Peyer's patch (tissue), 4 donors: ENCODE data around the gene MAP3K5. TPM values are rescaled to one million over a fixed set of nuclear protein-coding genes. Genes with fewer than 3 reads are reported as not detected.
A peak's percentile ranks its signal among the peaks of the same experiment; 100 is the strongest.

Source experiments
- DNase-seq, 3 donors: peaks; one replicate each; pipeline ENCODE4 v3.0.0-alpha.2; 2017 to 2019
- H3K27ac ChIP-seq, 4 donors: fragments of 200-600 bp; sonication (generic); one replicate each; pipeline ENCODE4 v1.5.1; 2016 to 2019
- H3K27me3 ChIP-seq, 2 donors: fragments of 200-600 bp; sonication (generic); one replicate each; pipeline ENCODE4 v1.5.1; 2019
- H3K36me3 ChIP-seq, 3 donors: fragments of 200-600 bp; sonication (generic); one replicate each; pipeline ENCODE4 v1.5.1; 2016 to 2019
- H3K4me1 ChIP-seq, 4 donors: fragments of 200-600 bp; sonication (generic); one replicate each; pipeline ENCODE4 v1.5.1; 2016 to 2019
- H3K4me3 ChIP-seq, 4 donors: fragments of 200-600 bp; sonication (generic); 1 replicate in 3 of 4; 2 replicates in 1 of 4; pipeline ENCODE4 v1.5.1; 2016 to 2019; ENCODE audit warnings: mild to moderate bottlenecking in 1 of 4
- H3K9me3 ChIP-seq, 4 donors: fragments of 200-600 bp; sonication (generic); one replicate each; pipeline ENCODE4 v1.5.1; 2016 to 2019; ENCODE audit warnings: mild to moderate bottlenecking in 1 of 4
- POLR2A ChIP-seq, 2 donors: fragments of 450-650 bp; IDR thresholded peaks; one replicate each; pipeline ENCODE4 v1.5.1; 2017; ENCODE audit warnings: antibody characterized with exemption in 2 of 2, mild to moderate bottlenecking in 2 of 2, moderate library complexity in 2 of 2
- total RNA-seq, 4 donors: library from RNA; depleted of rRNA; stranded (reverse); fragments of >200 nt; gene quantifications; one replicate each; pipeline ENCODE4 v1.1.0, GENCODE V29; 2016
- TF ChIP-seq, protein P1 (sequence below), 6 experiments: fragments of 450-650 bp in 4 of 6; fragments of 200-600 bp in 2 of 6; sonication (generic) in 1 of 6; IDR thresholded peaks; one replicate each; pipeline ENCODE4 v1.5.1; 2017 to 2019; ENCODE audit warnings: antibody characterized with exemption in 6 of 6, mild to moderate bottlenecking in 3 of 6, moderate library complexity in 1 of 6

MAP3K5 gene
- total RNA-seq, 4 donors from 2014 or later = 14.2 to 46.2 (median 23.2) TPM

DNA sequence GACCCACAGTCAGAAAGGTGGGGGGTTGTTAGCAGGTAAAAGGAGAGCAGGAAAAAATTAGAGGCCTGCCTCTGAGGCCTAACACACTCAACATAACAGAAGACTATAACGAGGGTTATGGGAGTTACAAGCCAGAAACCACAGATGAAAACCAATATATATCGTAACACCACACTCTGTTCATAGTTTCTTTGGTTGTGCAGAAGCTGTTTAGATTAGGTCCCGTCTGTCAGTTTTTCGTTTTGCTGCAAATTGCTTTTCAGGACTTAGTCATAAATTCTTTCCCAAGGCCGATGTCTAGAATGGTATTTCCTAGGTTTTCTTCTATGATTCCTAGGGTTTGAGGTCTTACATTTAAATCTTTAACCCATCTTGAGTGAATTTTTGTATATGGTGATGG is 3.7 kb upstream of the MAP3K5 start:
- no peak for TF ChIP-seq POLR2A (IDR thresholded peaks at IDR 0.05)
- TF ChIP-seq, protein P1, sequence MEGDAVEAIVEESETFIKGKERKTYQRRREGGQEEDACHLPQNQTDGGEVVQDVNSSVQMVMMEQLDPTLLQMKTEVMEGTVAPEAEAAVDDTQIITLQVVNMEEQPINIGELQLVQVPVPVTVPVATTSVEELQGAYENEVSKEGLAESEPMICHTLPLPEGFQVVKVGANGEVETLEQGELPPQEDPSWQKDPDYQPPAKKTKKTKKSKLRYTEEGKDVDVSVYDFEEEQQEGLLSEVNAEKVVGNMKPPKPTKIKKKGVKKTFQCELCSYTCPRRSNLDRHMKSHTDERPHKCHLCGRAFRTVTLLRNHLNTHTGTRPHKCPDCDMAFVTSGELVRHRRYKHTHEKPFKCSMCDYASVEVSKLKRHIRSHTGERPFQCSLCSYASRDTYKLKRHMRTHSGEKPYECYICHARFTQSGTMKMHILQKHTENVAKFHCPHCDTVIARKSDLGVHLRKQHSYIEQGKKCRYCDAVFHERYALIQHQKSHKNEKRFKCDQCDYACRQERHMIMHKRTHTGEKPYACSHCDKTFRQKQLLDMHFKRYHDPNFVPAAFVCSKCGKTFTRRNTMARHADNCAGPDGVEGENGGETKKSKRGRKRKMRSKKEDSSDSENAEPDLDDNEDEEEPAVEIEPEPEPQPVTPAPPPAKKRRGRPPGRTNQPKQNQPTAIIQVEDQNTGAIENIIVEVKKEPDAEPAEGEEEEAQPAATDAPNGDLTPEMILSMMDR (IDR thresholded peaks at IDR 0.05) = no peak
- Histone ChIP-seq H3K27ac (no peak overlapping the region), H3K36me3 (no peaks in the 10 kb centered on the region), H3K4me3 (no peak overlapping the region), H3K27me3 (no peaks in the 10 kb centered on the region), H3K9me3 (no peaks in the 10 kb centered on the region), H3K4me1 (peaks cover 0 to 7% (median 0%) of the 10 kb centered on the region in 4 donors)
- no peak for DNase-seq

DNA sequence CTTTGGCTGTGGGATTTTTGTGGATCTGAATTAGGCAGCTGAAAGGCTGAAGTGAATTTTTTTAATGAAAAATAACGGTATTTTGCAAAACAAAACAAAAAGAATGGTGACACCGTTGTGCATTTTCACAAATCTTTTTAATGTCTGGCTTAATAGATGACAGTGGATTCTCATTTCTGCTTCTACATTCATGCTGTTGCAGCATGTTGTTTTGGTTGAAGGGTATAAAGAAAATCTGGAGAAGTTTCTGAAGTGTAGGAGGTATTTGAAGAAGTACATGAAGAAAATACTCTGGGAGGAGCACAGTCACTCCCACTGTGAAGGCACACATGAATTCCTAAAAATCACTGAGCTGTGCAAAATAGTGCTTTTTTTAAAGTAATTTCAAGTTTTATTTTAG is 3.1 kb upstream of the MAP3K5 start:
- DNase-seq = no peak
- TF ChIP-seq, protein P1 (IDR thresholded peaks at IDR 0.05) = no peak
- TF ChIP-seq POLR2A (IDR thresholded peaks at IDR 0.05) = no peak
- Histone ChIP-seq H3K27me3 (no peaks in the 10 kb centered on the region), H3K9me3 (no peaks in the 10 kb centered on the region), H3K27ac (no peak overlapping the region), H3K4me1 (peaks cover 0 to 7% (median 0%) of the 10 kb centered on the region in 4 donors), H3K36me3 (no peaks in the 10 kb centered on the region), H3K4me3 (no peak overlapping the region)

DNA sequence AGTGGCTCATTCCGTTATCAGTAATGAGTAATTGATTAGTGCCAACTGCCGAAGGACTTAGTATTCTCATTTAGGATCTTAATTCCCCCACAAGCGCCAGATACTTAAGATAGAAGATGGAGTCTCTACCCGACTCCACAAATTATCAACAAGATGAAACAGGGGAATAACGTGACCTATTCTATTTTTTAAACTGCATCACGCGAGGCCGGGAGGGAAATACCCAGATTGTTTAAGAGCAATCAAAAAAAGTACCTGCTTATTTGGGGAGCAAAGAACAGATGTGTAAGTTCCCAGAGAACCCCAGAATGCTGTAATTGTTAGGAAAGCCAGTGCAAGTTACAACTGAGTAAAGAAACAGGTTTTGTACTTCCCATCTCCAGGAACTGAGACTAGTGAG is 1.1 kb upstream of the MAP3K5 start:
- H3K4me1 ChIP-seq = peaks cover 0 to 23% (median 0%) of the 10 kb centered on the region in 4 donors
- H3K36me3 ChIP-seq = no peaks in the 10 kb centered on the region
- H3K27ac ChIP-seq = peak overlapping the region; percentile 92 to 98 (median 94)
- H3K4me3 ChIP-seq = peak overlapping the region; percentile 69 to 87 (median 77)
- DNase-seq = no peak
- H3K9me3 ChIP-seq = no peaks in the 10 kb centered on the region
- TF ChIP-seq POLR2A (IDR thresholded peaks at IDR 0.05) = no peak
- TF ChIP-seq, protein P1 (IDR thresholded peaks at IDR 0.05) = no peak
- no peaks in the 10 kb centered on the region for H3K27me3 ChIP-seq

DNA sequence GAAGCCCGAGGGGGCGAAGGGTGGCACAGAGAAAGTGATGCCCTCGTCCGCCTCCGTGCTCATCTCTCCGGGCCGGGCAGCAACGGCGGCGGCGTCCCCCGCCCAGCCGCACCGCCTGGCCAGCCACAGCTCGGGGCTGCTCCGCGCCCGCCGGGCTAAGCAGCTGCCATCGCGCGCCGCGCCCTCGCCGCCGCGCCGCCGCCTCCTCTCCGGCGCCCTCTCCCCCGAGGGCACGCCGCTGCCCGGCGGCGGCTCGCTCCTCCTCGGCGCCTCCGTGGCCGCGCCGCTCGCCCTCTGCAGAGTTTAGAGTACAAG is 225 bp downstream of the MAP3K5 start:
- TF ChIP-seq, protein P1 (IDR thresholded peaks at IDR 0.05) = no peak
- TF ChIP-seq POLR2A (IDR thresholded peaks at IDR 0.05) = peak; percentile 23 to 79

DNA sequence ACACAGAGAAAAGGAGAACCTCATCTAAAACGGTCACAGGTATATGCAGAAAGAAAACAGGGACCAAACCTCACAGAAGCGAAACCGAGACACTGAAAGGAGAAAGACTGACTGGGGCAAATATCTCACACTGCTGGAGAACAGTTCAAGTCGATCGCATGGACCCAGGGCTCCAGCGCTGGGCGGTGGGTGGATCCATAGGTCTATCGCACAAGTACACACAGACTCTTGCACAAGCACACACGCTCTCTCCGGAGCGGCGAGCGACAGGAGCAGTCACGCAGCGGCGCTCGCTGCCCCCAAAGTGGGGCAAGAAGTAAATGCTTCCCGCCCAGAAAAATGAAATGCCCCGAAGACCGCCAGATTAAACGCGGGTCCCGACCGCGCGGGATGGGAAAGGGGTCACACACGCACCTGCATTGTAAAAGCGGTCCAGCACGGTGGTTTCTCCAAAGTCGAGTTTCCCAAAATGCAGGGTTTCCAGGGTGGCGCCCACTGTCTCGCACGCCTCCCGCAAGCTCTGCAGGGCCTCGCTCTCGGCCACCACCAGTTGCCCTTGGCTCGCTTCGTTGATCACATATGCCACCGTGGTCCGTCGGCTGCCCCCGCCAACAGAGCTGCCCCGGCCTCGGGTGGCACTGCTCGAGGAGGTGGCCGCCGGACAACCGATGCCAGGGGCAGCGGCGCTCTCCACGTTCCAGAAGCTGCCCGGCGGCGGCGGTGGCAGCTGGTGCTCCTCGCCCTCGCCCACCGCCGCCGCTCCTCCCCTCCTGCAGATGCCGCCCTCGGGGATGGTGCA is 782 bp downstream of the MAP3K5 start:
- H3K9me3 ChIP-seq = no peaks in the 10 kb centered on the region
- peak overlapping the region; percentile 69 to 87 (median 77) for H3K4me3 ChIP-seq
- H3K4me1 ChIP-seq = peaks cover 0 to 38% (median 3%) of the 10 kb centered on the region in 4 donors
- peak; percentile 74 to 91 (median 81) for DNase-seq
- no peaks in the 10 kb centered on the region for H3K36me3 ChIP-seq
- peak overlapping the region; percentile 92 to 98 (median 94) for H3K27ac ChIP-seq
- no peaks in the 10 kb centered on the region for H3K27me3 ChIP-seq
- peak; percentile 51 to 72 for TF ChIP-seq POLR2A (IDR thresholded peaks at IDR 0.05)
- TF ChIP-seq, protein P1 (IDR thresholded peaks at IDR 0.05) = no peak

More for the DNA sequence above, 225 bp downstream of the MAP3K5 start:
- Histone ChIP-seq H3K4me1 (peaks cover 0 to 36% (median 3%) of the 10 kb centered on the region in 4 donors), H3K27me3 (no peaks in the 10 kb centered on the region), H3K4me3 (peak overlapping the region; percentile 69 to 87 (median 77)), H3K27ac (peak overlapping the region; percentile 92 to 98 (median 94)), H3K36me3 (no peaks in the 10 kb centered on the region), H3K9me3 (no peaks in the 10 kb centered on the region)
- no peak for DNase-seq
